ENCODE data around the gene THBS3. TPM values are rescaled to one million over a fixed set of nuclear protein-coding genes. Genes with fewer than 3 reads are reported as not detected.
"Not testable (repeated sequence)": the region's sequence is repeated elsewhere in the genome, so short reads cannot be mapped to it uniquely, and the experiment has no call there.

Gene THBS3
- polyA plus RNA-seq, 6 donors from 2014 or later = 1.1 to 3.9 (median 2.2) TPM

- not testable (repeated sequence) for H3K9me3 Mint-ChIP-seq; H3K36me3 Mint-ChIP-seq; ATAC-seq (ENCODE audit: low read depth in 2 of 2); DNase-seq; H3K27me3 Mint-ChIP-seq
- Mint-ChIP-seq H3K4me3 (peak overlapping the region in 1 of 8 donors; percentile 67), H3K27ac (peak overlapping the region in 2 of 6 donors; percentile 0 to 94), H3K4me1 (peaks cover 16 to 38% (median 33%) of the 10 kb centered on the region in 3 donors)
Measured at GRCh38 chr1:155246796-155247195, 39.1 kb upstream of the THBS3 start.

GRCh38 chr1:155245163-155245524, 37.4 kb upstream of the THBS3 start:
- H3K36me3 Mint-ChIP-seq = no peaks in the 10 kb centered on the region
- peaks cover 0 to 6% (median 5%) of the 10 kb centered on the region in 3 donors for H3K27me3 Mint-ChIP-seq
- no peak for DNase-seq
- peaks cover 22 to 47% (median 43%) of the 10 kb centered on the region in 3 donors for H3K4me1 Mint-ChIP-seq
- H3K4me3 Mint-ChIP-seq = peak overlapping the region; percentile 82 to 95 (median 92)
- H3K9me3 Mint-ChIP-seq = peaks cover 0 to 4% (median 2%) of the 10 kb centered on the region in 7 donors
- no peak for ATAC-seq (ENCODE audit: low read depth in 2 of 2)
- H3K27ac Mint-ChIP-seq = peak overlapping the region; percentile 86 to 99 (median 98)

- Mint-ChIP-seq H3K36me3 (no peaks in the 10 kb centered on the region), H3K4me1 (peaks cover 22 to 49% (median 49%) of the 10 kb centered on the region in 3 donors), H3K4me3 (peak overlapping the region; percentile 82 to 95 (median 92)), H3K27ac (peak overlapping the region; percentile 96 to 99 (median 98)), H3K9me3 (peaks cover 0 to 4% (median 2%) of the 10 kb centered on the region in 7 donors), H3K27me3 (peaks cover 0 to 6% (median 5%) of the 10 kb centered on the region in 3 donors)
- ATAC-seq (ENCODE audit: low read depth in 2 of 2) = peak; percentile 91 to 92
- peak; percentile 86 for DNase-seq
Measured at GRCh38 chr1:155244368-155245162, 36.9 kb upstream of the THBS3 start.

- Mint-ChIP-seq H3K36me3 (no peaks in the 10 kb centered on the region), H3K4me3 (peak overlapping the region; percentile 58 to 95 (median 89)), H3K27me3 (peaks cover 0 to 6% (median 5%) of the 10 kb centered on the region in 3 donors), H3K4me1 (peaks cover 22 to 56% (median 53%) of the 10 kb centered on the region in 3 donors), H3K27ac (peak overlapping the region in 3 of 6 donors; percentile 22 to 54 (median 32)), H3K9me3 (peaks cover 0 to 4% (median 2%) of the 10 kb centered on the region in 7 donors)
- DNase-seq (no peak), ATAC-seq (ENCODE audit: low read depth in 2 of 2) (no peak)
Measured at GRCh38 chr1:155242805-155243358, 35.2 kb upstream of the THBS3 start.

GRCh38 chr1:155241841-155242264, 34.2 kb upstream of the THBS3 start:
- peak overlapping the region in 3 of 6 donors; percentile 65 to 88 (median 67) for H3K27ac Mint-ChIP-seq

GRCh38 chr1:155241069-155241679, 33.5 kb upstream of the THBS3 start:
- H3K36me3 Mint-ChIP-seq = peaks cover 0 to 1% of the 10 kb centered on the region in 2 donors
- peak overlapping the region; percentile 82 to 93 (median 92) for H3K4me3 Mint-ChIP-seq
- peak; percentile 58 for DNase-seq
- H3K27ac Mint-ChIP-seq = peak overlapping the region; percentile 41 to 88 (median 78)
- H3K27me3 Mint-ChIP-seq = peaks cover 0 to 6% (median 5%) of the 10 kb centered on the region in 3 donors
- H3K9me3 Mint-ChIP-seq = peaks cover 0 to 4% (median 2%) of the 10 kb centered on the region in 7 donors
- peak; percentile 17 to 26 for ATAC-seq (ENCODE audit: low read depth in 2 of 2)
- peaks cover 22 to 56% (median 48%) of the 10 kb centered on the region in 3 donors for H3K4me1 Mint-ChIP-seq

More at GRCh38 chr1:155241841-155242264, 34.2 kb upstream of the THBS3 start:
- peaks cover 22 to 56% (median 53%) of the 10 kb centered on the region in 3 donors for H3K4me1 Mint-ChIP-seq
- H3K27me3 Mint-ChIP-seq = peaks cover 0 to 6% (median 5%) of the 10 kb centered on the region in 3 donors
- peak overlapping the region; percentile 19 to 93 (median 64) for H3K4me3 Mint-ChIP-seq
- DNase-seq = no peak
- H3K36me3 Mint-ChIP-seq = no peaks in the 10 kb centered on the region
- peaks cover 0 to 4% (median 2%) of the 10 kb centered on the region in 7 donors for H3K9me3 Mint-ChIP-seq
- no peak for ATAC-seq (ENCODE audit: low read depth in 2 of 2)

- H3K27me3 Mint-ChIP-seq = no peaks in the 10 kb centered on the region
- peaks cover 0 to 8% of the 10 kb centered on the region in 2 donors for H3K36me3 Mint-ChIP-seq
- ATAC-seq (ENCODE audit: low read depth in 2 of 2) (no peak), DNase-seq (no peak)
- no peaks in the 10 kb centered on the region for H3K9me3 Mint-ChIP-seq
- H3K4me3 Mint-ChIP-seq = peak overlapping the region in 1 of 8 donors; percentile 68
- H3K27ac Mint-ChIP-seq = no peak overlapping the region
- H3K4me1 Mint-ChIP-seq = peaks cover 7 to 24% (median 24%) of the 10 kb centered on the region in 3 donors
Measured at GRCh38 chr1:155236451-155236850, 28.8 kb upstream of the THBS3 start.

GRCh38 chr1:155235375-155235774, 27.7 kb upstream of the THBS3 start:
- not testable (repeated sequence) for DNase-seq; H3K4me3 Mint-ChIP-seq; H3K36me3 Mint-ChIP-seq; ATAC-seq (ENCODE audit: low read depth in 2 of 2); H3K9me3 Mint-ChIP-seq; H3K27me3 Mint-ChIP-seq
- peak overlapping the region in 1 of 6 donors; percentile 79 for H3K27ac Mint-ChIP-seq
- peaks cover 0 to 13% (median 13%) of the 10 kb centered on the region in 3 donors for H3K4me1 Mint-ChIP-seq

GRCh38 chr1:155233502-155233901, 25.8 kb upstream of the THBS3 start:
- H3K9me3 Mint-ChIP-seq; ATAC-seq (ENCODE audit: low read depth in 2 of 2); H3K36me3 Mint-ChIP-seq; H3K4me3 Mint-ChIP-seq; H3K27me3 Mint-ChIP-seq; DNase-seq; H3K4me1 Mint-ChIP-seq; H3K27ac Mint-ChIP-seq: not testable (repeated sequence)

GRCh38 chr1:155232001-155232978, 24.6 kb upstream of the THBS3 start:
- not testable (repeated sequence) for H3K4me1 Mint-ChIP-seq; DNase-seq; H3K4me3 Mint-ChIP-seq; H3K36me3 Mint-ChIP-seq; H3K9me3 Mint-ChIP-seq; ATAC-seq (ENCODE audit: low read depth in 2 of 2); H3K27me3 Mint-ChIP-seq
- H3K27ac Mint-ChIP-seq = peak overlapping the region in 1 of 6 donors; percentile 79

- Mint-ChIP-seq H3K27ac (peak overlapping the region in 2 of 6 donors; percentile 8 to 71), H3K4me1 (peaks cover 12 to 18% (median 13%) of the 10 kb centered on the region in 3 donors), H3K4me3 (peak overlapping the region in 1 of 8 donors; percentile 7)
- ATAC-seq (ENCODE audit: low read depth in 2 of 2); DNase-seq; H3K27me3 Mint-ChIP-seq; H3K36me3 Mint-ChIP-seq; H3K9me3 Mint-ChIP-seq: not testable (repeated sequence)
Measured at GRCh38 chr1:155231302-155231701, 23.6 kb upstream of the THBS3 start.

- no peaks in the 10 kb centered on the region for H3K36me3 Mint-ChIP-seq
- peaks cover 26 to 42% (median 29%) of the 10 kb centered on the region in 3 donors for H3K4me1 Mint-ChIP-seq
- DNase-seq (no peak), ATAC-seq (ENCODE audit: low read depth in 2 of 2) (no peak)
- peak overlapping the region; percentile 38 to 96 (median 77) for H3K27ac Mint-ChIP-seq
- peak overlapping the region; percentile 83 to 99 (median 90) for H3K4me3 Mint-ChIP-seq
- H3K27me3 Mint-ChIP-seq = no peaks in the 10 kb centered on the region
- no peaks in the 10 kb centered on the region for H3K9me3 Mint-ChIP-seq
Measured at GRCh38 chr1:155228096-155228427, 20.4 kb upstream of the THBS3 start.

Data from naive B cell (primary cell).